C4-2B (cell line): ENCODE results near the gene KCNJ4.
"Not testable (repeated sequence)": the region's sequence is repeated elsewhere in the genome, so short reads cannot be mapped to it uniquely, and the experiment has no call there.

Source experiments
- ZFX ChIP-seq: fragments of 450-650 bp; IDR thresholded peaks from 2 replicates; pipeline ENCODE4 v1.6.1; 2017
- TF ChIP-seq, protein P1 (sequence below): fragments of 450-650 bp; conservative IDR thresholded peaks from 2 replicates; pipeline ENCODE4 v1.5.1; 2017; ENCODE audit warnings: mild to moderate bottlenecking

DNA sequence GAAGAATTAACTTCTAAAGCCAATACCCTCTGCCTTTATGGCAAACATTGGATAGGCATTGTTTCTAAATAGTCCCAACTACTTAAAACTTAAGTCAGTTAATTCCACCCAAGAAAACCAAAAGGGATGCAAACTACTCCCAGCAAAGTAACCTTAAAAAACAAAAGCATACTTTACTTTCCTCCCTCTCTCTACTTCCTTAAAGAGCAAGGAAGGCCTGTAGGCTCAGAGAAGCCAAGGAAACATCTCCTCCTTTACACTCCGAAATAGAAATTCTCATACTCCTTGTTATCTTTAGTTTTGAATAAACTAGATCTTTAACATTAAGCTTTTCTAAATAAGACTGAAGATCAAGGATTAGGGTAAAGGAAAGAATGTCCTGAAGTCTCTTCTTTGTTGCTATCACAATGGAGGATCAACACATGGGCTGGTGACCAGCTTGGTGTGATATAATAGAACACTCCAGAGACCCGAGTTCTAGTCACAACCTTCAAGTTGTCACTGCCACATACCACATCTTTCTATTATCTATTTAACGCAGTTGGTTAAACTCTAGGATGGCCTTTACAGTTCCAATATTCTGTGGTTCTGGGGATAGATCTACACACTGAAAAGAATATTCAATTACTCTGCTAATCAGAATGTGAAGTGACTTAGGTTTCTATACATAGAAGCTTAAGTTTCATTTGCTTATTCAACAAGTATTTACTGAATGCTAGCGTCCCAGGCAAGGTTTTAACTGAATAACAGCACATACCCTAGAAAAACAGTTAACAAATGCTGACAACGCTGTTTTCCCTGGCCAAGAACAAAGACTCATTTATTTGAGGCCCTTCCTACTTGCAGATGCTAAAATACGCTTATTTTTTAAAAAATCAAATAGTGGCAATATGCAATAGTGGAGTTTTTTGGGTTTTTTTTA, 66.2 kb downstream of the KCNJ4 start:
- TF ChIP-seq, protein P1, sequence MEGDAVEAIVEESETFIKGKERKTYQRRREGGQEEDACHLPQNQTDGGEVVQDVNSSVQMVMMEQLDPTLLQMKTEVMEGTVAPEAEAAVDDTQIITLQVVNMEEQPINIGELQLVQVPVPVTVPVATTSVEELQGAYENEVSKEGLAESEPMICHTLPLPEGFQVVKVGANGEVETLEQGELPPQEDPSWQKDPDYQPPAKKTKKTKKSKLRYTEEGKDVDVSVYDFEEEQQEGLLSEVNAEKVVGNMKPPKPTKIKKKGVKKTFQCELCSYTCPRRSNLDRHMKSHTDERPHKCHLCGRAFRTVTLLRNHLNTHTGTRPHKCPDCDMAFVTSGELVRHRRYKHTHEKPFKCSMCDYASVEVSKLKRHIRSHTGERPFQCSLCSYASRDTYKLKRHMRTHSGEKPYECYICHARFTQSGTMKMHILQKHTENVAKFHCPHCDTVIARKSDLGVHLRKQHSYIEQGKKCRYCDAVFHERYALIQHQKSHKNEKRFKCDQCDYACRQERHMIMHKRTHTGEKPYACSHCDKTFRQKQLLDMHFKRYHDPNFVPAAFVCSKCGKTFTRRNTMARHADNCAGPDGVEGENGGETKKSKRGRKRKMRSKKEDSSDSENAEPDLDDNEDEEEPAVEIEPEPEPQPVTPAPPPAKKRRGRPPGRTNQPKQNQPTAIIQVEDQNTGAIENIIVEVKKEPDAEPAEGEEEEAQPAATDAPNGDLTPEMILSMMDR = not testable (repeated sequence)
- TF ChIP-seq ZFX = not testable (repeated sequence)
